HepG2 (cell line): Measurements from ENCODE around the gene SH3PXD2A. TPM values are rescaled to one million over a fixed set of nuclear protein-coding genes. Genes with fewer than 3 reads are reported as not detected.

Experiments used
- ARNTL ChIP-seq: sonication (generic); formaldehyde crosslinking; IDR thresholded peaks from 2 replicates; pipeline ENCODE4 v1.4.0; 2020; ENCODE audit warnings: mild to moderate bottlenecking, missing genetic modification reagents
- BCLAF1 ChIP-seq: fragments of 450-650 bp; IDR thresholded peaks from 2 replicates; pipeline ENCODE4 v1.6.1; 2017; ENCODE audit warnings: mild to moderate bottlenecking
- CHD2 ChIP-seq: IDR thresholded peaks from 2 replicates; pipeline ENCODE4 v1.6.1; 2011; ENCODE audit warnings: low read depth, low read length, improper control_type of control experiment
- CREB3 ChIP-seq: sonication (generic); formaldehyde crosslinking; IDR thresholded peaks from 2 replicates; pipeline ENCODE4 v1.5.0; 2020; ENCODE audit warnings: missing genetic modification reagents
- ELF3 ChIP-seq: IDR thresholded peaks from 2 replicates; pipeline ENCODE4 v1.6.1; 2016; ENCODE audit warnings: missing genetic modification reagents, missing compliant biosample characterization
- IRX3 ChIP-seq: sonication (generic); formaldehyde crosslinking; IDR thresholded peaks from 2 replicates; pipeline ENCODE4 v1.8.1; 2023; ENCODE audit warnings: mild to moderate bottlenecking, low read depth, missing genetic modification reagents, borderline replicate concordance
- KDM3A ChIP-seq: IDR thresholded peaks from 2 replicates; pipeline ENCODE4 v1.6.1; 2018; ENCODE audit warnings: low read depth, missing compliant biosample characterization
- MIER2 ChIP-seq: IDR thresholded peaks from 2 replicates; pipeline ENCODE4 v1.6.1; 2016; ENCODE audit warnings: missing biosample characterization, missing genetic modification reagents
- PHF8 ChIP-seq: sonication (generic); formaldehyde crosslinking; IDR thresholded peaks from 2 replicates; pipeline ENCODE4 v1.5.0; 2020; ENCODE audit warnings: missing genetic modification reagents
- PREB ChIP-seq: sonication (generic); formaldehyde crosslinking; IDR thresholded peaks from 2 replicates; pipeline ENCODE4 v1.4.0; 2020; ENCODE audit warnings: missing genetic modification reagents
- RFXANK ChIP-seq: IDR thresholded peaks from 2 replicates; pipeline ENCODE4 v1.6.1; 2016
- SIN3B ChIP-seq: fragments of 150-350 bp; IDR thresholded peaks from 2 replicates; pipeline ENCODE4 v1.6.1; 2014; ENCODE audit warnings: low read length
- SMAD3 ChIP-seq: sonication (generic); formaldehyde crosslinking; IDR thresholded peaks from 2 replicates; pipeline ENCODE4 v1.4.0; 2020; ENCODE audit warnings: missing genetic modification reagents
- SMYD3 ChIP-seq: sonication (generic); formaldehyde crosslinking; IDR thresholded peaks from 2 replicates; pipeline ENCODE4 v1.8.1; 2023; ENCODE audit warnings: mild to moderate bottlenecking, missing genetic modification reagents
- TIGD3 ChIP-seq: sonication (generic); formaldehyde crosslinking; IDR thresholded peaks from 2 replicates; pipeline ENCODE4 v1.5.1; 2020; ENCODE audit warnings: mild to moderate bottlenecking, missing genetic modification reagents, borderline replicate concordance
- YEATS2 ChIP-seq: sonication (generic); formaldehyde crosslinking; IDR thresholded peaks from 2 replicates; pipeline ENCODE4 v1.4.0; 2020; ENCODE audit warnings: missing genetic modification reagents, borderline replicate concordance
- ZBTB43 ChIP-seq: sonication (generic); formaldehyde crosslinking; conservative IDR thresholded peaks from 2 replicates; pipeline ENCODE4 v1.4.0; 2020; ENCODE audit warnings: missing genetic modification reagents
- ZFP1 ChIP-seq: IDR thresholded peaks from 2 replicates; pipeline ENCODE4 v1.6.1; 2016
- ZFP62 ChIP-seq: sonication (generic); formaldehyde crosslinking; IDR thresholded peaks from 2 replicates; pipeline ENCODE4 v1.4.0; 2020; ENCODE audit warnings: missing genetic modification reagents
- ZGPAT ChIP-seq: IDR thresholded peaks from 2 replicates; pipeline ENCODE4 v1.6.1; 2016; ENCODE audit warnings: mild to moderate bottlenecking
- ZNF253 ChIP-seq: sonication (generic); formaldehyde crosslinking; IDR thresholded peaks from 2 replicates; pipeline ENCODE4 v1.8.0; 2022; ENCODE audit warnings: mild to moderate bottlenecking, missing genetic modification reagents, borderline replicate concordance
- ZNF484 ChIP-seq: sonication (generic); formaldehyde crosslinking; IDR thresholded peaks from 2 replicates; pipeline ENCODE4 v1.5.1; 2020; ENCODE audit warnings: mild to moderate bottlenecking, low read depth, missing genetic modification reagents, borderline replicate concordance
- ZNF501 ChIP-seq: sonication (generic); formaldehyde crosslinking; IDR thresholded peaks from 2 replicates; pipeline ENCODE4 v1.5.1; 2020; ENCODE audit warnings: mild to moderate bottlenecking, moderate library complexity, missing genetic modification reagents
- ZNF788 ChIP-seq: sonication (generic); formaldehyde crosslinking; IDR thresholded peaks from 2 replicates; pipeline ENCODE4 v1.5.0; 2020; ENCODE audit warnings: mild to moderate bottlenecking, missing genetic modification reagents, borderline replicate concordance
- polyA plus RNA-seq, 8 experiments: library from polyadenylated mRNA; depleted of rRNA in 3 of 8; stranded (reverse) in 7 of 8; unstranded in 1 of 8; fragments of >200 nt; fragmentation: Illumina TruSeq in 4 of 8; extraction: Trizol in 4 of 8; gene quantifications; 2 replicates each; pipeline versions ENCODE4 v1.2.1 to v1.2.3, GENCODE V29; 2011 to 2016; ENCODE audit warnings: low read depth in 4 of 8, missing spikeins in 1 of 8, mixed read lengths in 1 of 8; ENCODE audit not compliant: insufficient read depth in 1 of 8
- total RNA-seq, 5 experiments: library from RNA; depleted of rRNA; stranded (reverse); fragments of >200 nt; fragmentation: Illumina TruSeq; extraction: Trizol; gene quantifications; 2 replicates each; pipeline ENCODE4 v1.2.3, GENCODE V29; 2016; ENCODE audit warnings: low read depth in 1 of 5

SH3PXD2A gene
- total and polyA plus RNA-seq, 2 of the 13 experiments (the other 11 are each of a cell fraction or from before 2014, with no cell fraction given) = 11.1 to 11.3 TPM

- TF ChIP-seq ZGPAT (CRISPR knock-in tag) (peak; percentile 58), ZNF788 (CRISPR knock-in tag) (peak; percentile 56; the same call in 1 of the 2 replicates), IRX3 (CRISPR knock-in tag) (no peak), PREB (CRISPR knock-in tag) (no peak), TIGD3 (CRISPR knock-in tag) (no peak), MIER2 (CRISPR knock-in tag) (0 out of 2 replicates have a peak, but pooled peaks have one; percentile 49), YEATS2 (CRISPR knock-in tag) (peak; percentile 36; the same call in 1 of the 2 replicates), CHD2 (no peak), SIN3B (no peak), ZFP1 (CRISPR knock-in tag) (no peak), ZNF484 (no peak), BCLAF1 (no peak), ZNF501 (CRISPR knock-in tag) (0 out of 2 replicates have a peak, but pooled peaks have one; percentile 34), ARNTL (CRISPR knock-in tag) (no peak), SMAD3 (CRISPR knock-in tag) (peak; percentile 26; the same call in 1 of the 2 replicates), ZNF253 (CRISPR knock-in tag) (no peak), CREB3 (CRISPR knock-in tag) (no peak), ZBTB43 (no peak), ZFP62 (CRISPR knock-in tag) (no peak), RFXANK (CRISPR knock-in tag) (no peak), SMYD3 (CRISPR knock-in tag) (no peak), PHF8 (CRISPR knock-in tag) (no peak), KDM3A (CRISPR knock-in tag) (no peak), ELF3 (CRISPR knock-in tag) (peak; percentile 70)
These were observed 278.5 kb downstream of the SH3PXD2A start (continued) for GRCh38 chr10:103576862-103577261.
